NCI-H345 treated with DMSO at 0.1 percent for 48 hours (cell line): ENCODE data around the gene ING5.
A peak's percentile ranks its signal among the peaks of the same experiment; 100 is the strongest.
"Not testable (repeated sequence)": the region's sequence is repeated elsewhere in the genome, so short reads cannot be mapped to it uniquely, and the experiment has no call there.

Experiments used
- DNase-seq: peaks from one replicate; lab custom pipeline; 2025; ENCODE audit not compliant: unreplicated experiment; lab: John Stamatoyannopoulos, UW

ING5 gene

GRCh38 chr2:241701399-241702154 lies at the start of gene ING5:
ING5 (plus strand) TSS chr2:241702039; CDS start chr2:241702066, 27 bp downstream.
- peak; percentile 79 for DNase-seq

GRCh38 chr2:241652142-241652541 lies 49.7 kb upstream of the ING5 start:
- DNase-seq, result no peak

GRCh38 chr2:241652722-241653121 lies 49.1 kb upstream of the ING5 start:
- no peak for DNase-seq

GRCh38 chr2:241653210-241653750 lies 48.6 kb upstream of the ING5 start:
- DNase-seq, result no peak

GRCh38 chr2:241654551-241654950 lies 47.3 kb upstream of the ING5 start:
- no peak for DNase-seq

- DNase-seq, result no peak
Measured at GRCh38 chr2:241655516-241656189, 46.2 kb upstream of the ING5 start.

- DNase-seq, result no peak
Measured at GRCh38 chr2:241656190-241656741, 45.6 kb upstream of the ING5 start.

- DNase-seq, result no peak
Measured at GRCh38 chr2:241657786-241658254, 44.0 kb upstream of the ING5 start.

- DNase-seq, result no peak
Measured at GRCh38 chr2:241658296-241658695, 43.5 kb upstream of the ING5 start.

- peak; percentile 12 for DNase-seq
Measured at GRCh38 chr2:241659150-241659739, 42.6 kb upstream of the ING5 start.

- DNase-seq, result no peak
Measured at GRCh38 chr2:241660593-241661213, 41.1 kb upstream of the ING5 start.

- not testable (repeated sequence) for DNase-seq
Measured at GRCh38 chr2:241662731-241663130, 39.1 kb upstream of the ING5 start.

- DNase-seq, result no peak
Measured at GRCh38 chr2:241665731-241666440, 36.0 kb upstream of the ING5 start.

GRCh38 chr2:241666627-241667400 lies 35.0 kb upstream of the ING5 start:
- DNase-seq, result no peak

- DNase-seq, result no peak
Measured at GRCh38 chr2:241668354-241668753, 33.5 kb upstream of the ING5 start.

GRCh38 chr2:241668839-241669238 lies 33.0 kb upstream of the ING5 start:
- no peak for DNase-seq

- DNase-seq, result no peak
Measured at GRCh38 chr2:241670333-241671110, 31.3 kb upstream of the ING5 start.

- DNase-seq, result no peak
Measured at GRCh38 chr2:241671457-241672240, 30.2 kb upstream of the ING5 start.
